ENCODE measurements around the gene INTS14.

GRCh38 chr15:65530318-65531111 lies 80.4 kb downstream of the INTS14 start, which contains the start of gene HACD3:
- no peak for TF ChIP-seq FOXK2 (conservative IDR thresholded peaks at IDR 0.05 in 1 of 2, IDR thresholded peaks at IDR 0.05 in 1 of 2; ENCODE audit: low read depth in 2 of 2)
- TF ChIP-seq POLR2A (conservative IDR thresholded peaks at IDR 0.05), result peak; percentile 86
- no peak for TF ChIP-seq SRSF9 (IDR thresholded peaks at IDR 0.05; ENCODE audit: borderline replicate concordance, low read depth, low read length)
- no peak for TF ChIP-seq ZNF184 (CRISPR knock-in tag; IDR thresholded peaks at IDR 0.05)
- no peak for TF ChIP-seq PML (IDR thresholded peaks at IDR 0.05; ENCODE audit: low read length)
- 0 out of 2 replicates have a peak, but pooled peaks have one; percentile 42 for TF ChIP-seq ATF2 (CRISPR knock-in tag; IDR thresholded peaks at IDR 0.05)
- TF ChIP-seq ZNF644 (tag; IDR thresholded peaks at IDR 0.05; ENCODE audit: low read depth), result no peak
- TF ChIP-seq EGR1 (conservative IDR thresholded peaks at IDR 0.05), result peak; percentile 44
